GM21717 (cell line): ENCODE data around the gene NECTIN4.

Experiments
- ATAC-seq: cut with Tn5 transposase; IDR thresholded peaks from one replicate; pipeline ENCODE4 v1.9.1; 2021; ENCODE audit warnings: mild to moderate bottlenecking, moderate library complexity; ENCODE audit not compliant: unreplicated experiment

The NECTIN4 gene

DNA sequence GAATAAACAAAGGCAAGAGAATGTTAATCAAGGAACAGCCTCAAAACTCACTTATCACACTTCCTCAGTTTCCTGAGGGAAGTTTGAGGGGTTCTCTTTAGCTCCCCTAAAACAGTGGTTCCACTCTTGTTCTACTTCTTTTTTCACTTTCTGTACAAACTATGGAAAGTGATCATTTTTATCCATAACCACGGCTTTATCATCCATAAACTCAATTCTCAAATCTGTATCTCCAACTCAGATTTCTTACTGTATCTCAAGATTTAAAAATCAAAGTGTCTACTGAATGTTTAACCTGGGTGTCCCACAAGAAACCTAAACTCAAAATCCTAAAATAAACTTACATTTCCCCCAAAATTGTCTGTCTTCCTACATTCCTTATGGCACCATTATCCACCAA lies 24.6 kb upstream of the NECTIN4 start:
- no peak for ATAC-seq

DNA sequence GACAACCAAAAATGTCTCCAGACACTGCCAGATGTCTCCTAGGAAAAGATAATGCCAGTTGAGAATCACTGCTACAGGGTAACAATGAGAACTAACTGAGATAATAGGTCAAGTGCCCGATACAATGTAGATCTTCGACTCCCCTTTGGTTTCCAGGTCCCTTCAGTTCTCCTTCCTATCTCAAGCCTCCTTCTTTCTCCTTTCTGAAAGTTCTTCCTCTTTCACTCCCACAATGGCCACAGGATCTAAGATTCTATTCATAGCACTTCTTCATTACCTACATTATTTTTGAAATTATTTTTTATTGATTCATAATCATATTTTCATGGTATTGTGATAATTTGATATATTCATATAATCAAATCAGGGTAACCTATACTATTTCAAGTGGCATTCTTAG lies 22.2 kb upstream of the NECTIN4 start:
- no peak for ATAC-seq

DNA sequence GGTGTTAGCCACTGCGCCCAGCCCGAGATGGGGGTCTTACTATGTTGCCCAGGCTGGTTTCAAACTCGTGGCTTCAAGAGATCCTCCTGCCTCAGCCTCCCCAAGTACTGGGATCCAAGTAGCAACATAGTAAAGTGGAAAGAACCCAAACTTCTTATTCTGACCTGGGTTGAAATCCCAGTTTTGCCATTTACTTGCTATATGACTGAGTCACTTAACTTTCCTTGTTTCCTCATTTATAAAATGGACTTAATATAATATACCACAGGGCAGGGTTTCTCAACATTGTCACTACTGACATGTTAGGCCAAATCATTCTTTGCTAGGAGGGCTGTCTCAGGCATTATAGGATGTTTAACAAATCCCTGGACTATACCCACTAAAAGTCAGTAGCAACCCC lies 21.8 kb upstream of the NECTIN4 start:
- ATAC-seq, result no peak

DNA sequence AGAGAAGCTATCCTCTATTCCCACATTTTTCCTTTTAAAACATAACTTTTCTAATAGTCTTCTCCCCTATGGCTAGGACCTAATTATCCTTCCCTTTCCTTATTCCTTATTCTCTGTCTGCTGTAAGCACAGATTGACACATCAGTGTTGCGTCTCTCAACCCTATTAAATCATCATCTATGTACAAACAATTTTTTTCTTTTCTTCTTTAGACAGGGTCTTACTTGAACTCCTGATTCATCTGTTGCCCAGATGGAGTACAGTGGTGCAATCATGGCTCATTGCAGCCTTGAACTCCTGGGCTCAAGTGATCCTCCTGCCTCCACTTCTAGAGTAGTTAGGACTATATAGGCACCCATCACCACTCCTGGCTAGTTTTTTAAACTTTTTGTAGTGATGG lies 17.1 kb upstream of the NECTIN4 start:
- no peak for ATAC-seq

DNA sequence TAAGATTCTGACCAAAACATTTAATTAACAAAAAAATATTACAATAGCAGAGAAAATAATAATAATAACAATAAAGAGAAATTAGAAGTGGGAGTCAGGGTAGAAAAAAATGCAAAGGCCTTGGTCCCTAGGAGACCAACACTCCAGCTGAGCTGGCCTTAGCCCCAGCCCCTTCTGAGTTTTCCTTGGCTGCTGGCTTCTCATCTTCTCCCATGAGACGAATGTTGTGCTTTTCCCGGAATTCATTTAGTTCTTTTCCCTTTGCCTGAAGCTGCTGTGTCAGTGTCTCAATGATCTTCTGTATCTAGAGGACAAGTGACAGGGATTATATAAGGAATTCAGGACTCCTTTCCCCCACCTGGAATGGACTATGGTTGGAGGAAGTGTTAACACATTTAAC lies 11.2 kb upstream of the NECTIN4 start:
- ATAC-seq, result no peak

DNA sequence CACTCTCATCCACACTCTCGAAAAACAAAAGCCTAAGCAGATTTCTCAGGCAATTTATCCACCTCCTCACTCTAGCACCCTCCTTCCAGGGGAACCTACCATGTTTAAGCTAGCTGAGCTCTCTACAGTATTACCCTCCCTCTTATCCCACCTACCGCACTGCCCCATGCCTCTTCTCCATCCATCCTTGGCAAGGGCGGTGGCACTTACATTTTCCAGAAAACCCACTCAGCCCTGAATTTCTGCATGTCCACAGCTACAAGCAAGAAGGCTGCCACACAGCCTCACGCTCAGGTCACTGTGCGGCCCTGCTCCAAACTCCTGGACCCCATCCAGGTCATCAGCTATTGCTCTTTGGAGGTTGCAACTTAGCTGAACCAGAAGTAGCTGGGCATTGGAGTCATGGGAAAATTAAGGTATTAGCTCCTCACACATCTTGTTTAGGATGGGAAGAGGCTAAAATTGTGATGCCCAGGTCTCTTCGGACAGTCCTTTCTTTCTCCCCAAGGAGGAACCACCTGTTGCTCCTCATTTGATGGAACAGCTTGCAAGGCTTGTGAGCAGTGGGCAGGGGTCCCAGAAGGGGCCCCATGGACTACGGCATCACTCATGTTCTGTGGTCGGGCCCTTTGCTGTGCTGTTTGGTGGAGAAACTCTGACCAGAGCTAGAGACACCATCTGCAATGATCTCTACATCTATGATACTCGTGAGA lies 9.9 kb upstream of the NECTIN4 start:
- ATAC-seq, result no peak

DNA sequence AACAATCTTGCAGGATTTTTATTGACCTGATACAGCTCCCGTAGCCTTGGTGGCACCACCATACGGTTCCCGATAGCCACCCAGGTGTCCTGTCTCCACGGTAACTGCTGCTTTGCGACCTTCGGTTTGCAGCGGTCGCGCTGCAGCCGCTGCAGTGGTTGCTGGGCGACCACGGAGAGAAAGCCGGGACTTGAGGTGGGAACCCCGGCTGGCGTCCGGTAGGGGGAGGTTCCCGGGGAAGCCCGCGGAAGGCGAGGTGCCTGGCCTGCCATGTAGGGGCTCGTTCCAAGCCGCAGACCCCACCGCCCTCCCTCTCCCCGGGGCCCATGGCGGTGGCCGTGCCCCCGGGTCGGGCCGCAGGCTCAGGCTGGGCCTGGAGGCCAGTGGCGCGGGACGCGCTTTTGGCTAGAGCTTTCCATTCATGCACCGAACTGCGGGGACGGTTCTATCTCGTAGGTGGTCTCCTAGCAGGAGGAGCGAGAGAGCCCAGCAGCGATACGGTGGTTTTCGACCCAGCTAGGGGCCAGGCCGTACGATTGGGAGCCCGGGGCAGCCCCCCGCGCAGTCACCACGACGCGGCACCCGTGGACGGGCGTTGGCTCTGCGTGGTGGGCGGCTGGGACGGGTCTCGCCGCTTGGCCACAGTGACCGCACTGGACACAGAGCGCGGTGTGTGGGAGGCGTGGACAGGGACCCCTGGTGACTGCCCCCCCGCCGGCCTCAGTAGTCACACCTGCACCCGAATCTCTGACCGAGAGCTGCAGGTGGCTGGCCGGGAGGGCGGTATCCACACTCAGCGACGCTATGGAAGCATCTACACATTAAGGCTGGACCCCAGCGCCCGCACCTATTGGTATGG lies 9.1 kb upstream of the NECTIN4 start, which contains the start of gene KLHDC9:
Gene KLHDC9, plus strand, starts transcription at position 152 of the 859 bp plus-strand sequence. Its CDS starts 175 bp downstream, at position 327.
- peak; percentile 51 for ATAC-seq

DNA sequence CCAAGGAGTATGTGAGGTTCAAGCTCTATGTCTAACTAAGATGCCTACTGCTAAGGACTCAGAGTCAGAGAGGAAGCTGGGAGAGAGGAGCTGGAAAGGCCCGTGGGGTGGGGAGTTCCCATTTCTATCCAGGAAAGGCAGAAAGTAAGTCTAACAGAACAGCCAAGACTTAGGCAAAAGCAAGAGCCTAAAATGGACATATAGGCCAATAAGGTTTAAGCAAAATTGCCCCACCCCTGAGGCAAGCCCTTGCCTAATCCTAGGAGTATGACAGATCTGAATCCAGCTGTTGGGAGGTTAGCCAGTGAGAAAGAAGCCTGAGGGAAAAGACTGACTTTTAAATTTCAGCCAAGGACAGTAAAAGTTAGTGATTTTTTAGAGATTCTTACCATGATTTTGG lies 7.2 kb upstream of the NECTIN4 start:
- no peak for ATAC-seq

DNA sequence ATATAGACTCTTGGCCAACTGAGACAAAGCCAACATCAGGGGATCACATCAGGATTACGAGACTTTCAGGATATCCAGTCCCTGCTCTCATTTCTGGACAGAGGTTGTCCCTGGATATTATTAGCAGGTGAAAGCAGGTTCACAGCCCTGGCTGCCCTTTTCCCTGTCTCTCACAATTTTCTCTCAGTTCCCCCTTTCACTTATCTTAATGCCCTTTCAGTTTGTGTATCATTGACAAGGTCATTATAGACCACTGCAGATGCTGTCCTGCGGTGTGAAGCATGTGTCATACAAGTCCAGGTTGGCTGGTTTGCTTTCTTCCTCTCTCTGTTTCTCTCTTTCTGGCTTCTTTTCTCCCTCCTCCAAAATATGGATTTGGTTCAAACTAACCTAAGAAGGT lies 6.7 kb upstream of the NECTIN4 start:
- ATAC-seq, result no peak

DNA sequence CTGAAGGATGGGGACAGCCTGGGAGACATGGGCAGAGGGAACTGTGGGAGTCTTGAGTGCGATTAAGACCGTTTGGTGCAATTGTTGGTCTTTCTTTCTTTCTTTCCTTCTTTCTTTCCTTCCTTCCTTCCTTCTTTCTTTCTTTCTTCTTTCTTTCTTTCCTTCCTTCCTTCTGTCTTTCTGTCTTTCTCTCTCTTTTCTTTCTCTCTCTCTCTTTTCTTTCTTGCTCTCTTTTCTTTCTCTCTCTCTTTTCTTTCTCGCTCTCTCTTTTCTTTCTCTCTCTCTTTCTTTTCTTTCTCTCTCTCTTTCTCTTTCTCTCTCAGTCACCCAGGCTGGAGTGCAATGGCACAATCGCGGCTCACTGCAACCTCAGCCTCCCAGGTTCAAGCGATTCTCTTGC lies 5.9 kb upstream of the NECTIN4 start:
- no peak for ATAC-seq

DNA sequence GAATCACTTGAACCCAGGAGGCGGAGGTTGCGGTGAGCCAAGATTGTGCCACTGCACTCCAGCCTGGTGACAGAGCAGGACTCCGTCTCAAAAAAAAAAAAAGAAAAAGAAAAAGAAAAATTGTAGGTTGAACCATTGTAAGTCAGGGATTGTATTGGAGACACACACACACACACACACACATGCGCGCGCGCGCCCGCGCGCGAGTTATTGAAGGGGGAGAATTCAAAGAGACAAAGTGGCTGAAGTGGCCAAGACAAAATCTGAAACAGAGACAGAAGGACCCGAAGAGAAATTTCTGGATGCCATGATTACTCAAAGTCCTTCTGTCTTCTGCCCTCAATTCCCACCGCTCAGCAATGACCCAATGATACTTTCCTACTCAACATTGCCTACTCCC lies 5.1 kb upstream of the NECTIN4 start:
- no peak for ATAC-seq

DNA sequence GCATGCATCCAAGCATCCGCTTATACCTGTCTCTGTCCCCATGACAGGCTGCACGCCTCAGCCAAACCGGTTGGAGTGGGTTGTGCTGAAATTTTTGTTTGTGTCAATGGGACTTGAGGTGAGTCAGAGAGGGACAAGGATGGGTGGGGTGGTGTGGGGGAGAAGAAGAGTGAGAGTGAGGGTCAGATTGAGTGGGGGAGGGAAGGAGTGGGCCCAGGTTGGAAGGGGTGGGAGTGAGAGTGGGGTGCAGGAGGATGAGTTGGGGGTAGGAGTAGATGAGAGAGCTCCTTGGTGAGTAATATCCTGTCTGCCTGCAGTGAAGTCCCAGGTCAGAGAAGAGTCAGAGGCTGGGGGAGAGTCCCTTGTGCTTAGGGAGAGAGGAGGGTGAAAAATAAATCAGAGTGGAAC lies 3.3 kb upstream of the NECTIN4 start:
- ATAC-seq, result no peak

DNA sequence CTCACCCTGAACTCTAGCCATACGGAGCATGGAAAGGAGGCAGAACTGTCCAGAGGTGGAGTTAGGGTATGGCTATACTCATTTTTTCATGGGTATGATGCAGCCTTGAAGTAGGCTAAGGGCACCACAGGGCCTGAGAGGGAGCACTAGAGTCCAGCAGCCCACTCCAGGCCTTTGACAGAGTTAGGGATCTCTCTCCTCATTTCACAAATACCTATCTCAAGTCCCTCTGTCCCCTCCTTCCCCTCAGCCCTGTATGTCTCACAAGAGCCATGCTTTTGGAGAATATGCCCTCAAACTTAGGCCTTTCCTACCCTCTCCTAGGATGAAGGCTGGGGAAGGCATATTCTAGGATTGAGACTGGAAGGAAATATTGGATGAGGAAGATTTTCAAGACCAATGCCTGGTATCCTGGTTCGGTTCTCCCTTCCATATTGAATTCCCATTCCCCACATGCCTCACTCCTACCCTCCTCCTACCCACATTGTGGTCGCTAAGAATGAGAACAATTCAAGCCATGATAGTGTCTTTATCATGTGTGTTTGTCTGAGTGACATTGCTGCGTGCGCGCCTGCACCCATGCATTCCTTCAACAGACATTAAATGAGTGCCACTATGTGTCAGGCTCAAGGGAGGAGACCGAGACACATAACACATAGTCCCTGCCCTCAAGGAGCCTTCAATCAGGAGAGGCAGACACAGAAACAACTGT lies 2.6 kb upstream of the NECTIN4 start:
- ATAC-seq, result no peak

DNA sequence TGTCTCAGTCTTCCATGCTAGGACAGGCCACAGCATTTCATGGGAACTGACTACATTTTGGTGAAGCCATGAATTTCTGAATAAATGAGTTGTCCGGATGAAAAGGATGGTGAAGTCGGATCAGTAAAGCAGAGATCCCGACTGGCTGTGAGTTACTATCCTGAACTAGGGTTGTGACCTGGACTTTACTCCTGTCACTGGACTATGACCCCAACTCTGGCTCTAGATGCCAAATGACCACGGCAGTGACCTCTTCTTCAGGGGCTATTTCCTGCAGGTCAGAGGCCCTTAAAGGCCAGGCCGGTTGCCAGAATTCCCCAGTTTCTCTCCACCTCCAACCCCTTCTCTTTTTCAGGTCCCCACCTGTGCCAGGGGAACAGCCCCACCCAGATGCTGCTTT lies 1.7 kb upstream of the NECTIN4 start:
- no peak for ATAC-seq

DNA sequence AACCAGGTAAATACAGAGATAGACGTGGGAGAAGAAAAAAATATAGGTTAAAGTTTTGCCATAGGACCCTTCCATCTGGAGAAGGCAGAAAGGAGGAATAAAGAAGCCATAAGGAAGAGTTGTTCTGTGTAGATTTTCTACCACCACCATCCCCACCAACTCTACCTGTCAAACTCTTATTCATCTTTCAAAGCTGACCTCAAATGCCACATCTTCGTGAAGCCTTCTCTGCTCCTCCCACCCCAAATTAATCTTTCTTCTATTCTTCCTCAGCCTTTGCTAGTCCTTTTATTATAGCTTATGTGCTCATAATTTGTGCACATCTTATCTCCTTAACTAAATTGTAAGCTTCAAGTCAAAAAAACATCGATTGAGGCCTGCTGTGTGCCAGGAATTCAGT lies 1.3 kb upstream of the NECTIN4 start:
- ATAC-seq, result no peak

DNA sequence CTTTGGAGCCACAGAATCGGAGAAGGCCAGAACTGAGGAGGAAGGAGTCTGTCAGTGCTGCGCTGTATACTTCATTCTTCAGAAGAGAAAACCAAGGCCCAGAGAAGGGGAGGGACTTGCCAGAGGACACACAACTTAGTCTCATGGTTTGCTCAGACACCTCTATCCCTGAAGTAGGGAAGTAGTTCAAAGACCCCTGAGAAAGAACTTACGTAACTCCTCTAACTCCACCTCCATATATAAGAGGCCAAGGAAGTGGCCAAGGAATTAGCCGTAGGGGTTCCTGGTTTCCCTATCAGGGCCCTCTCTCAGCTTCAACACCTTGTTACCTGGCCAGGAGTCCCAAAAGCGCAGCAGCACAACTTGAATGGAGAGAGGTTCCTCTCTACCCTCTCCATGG lies 580 bp upstream of the NECTIN4 start:
- ATAC-seq, result no peak

DNA sequence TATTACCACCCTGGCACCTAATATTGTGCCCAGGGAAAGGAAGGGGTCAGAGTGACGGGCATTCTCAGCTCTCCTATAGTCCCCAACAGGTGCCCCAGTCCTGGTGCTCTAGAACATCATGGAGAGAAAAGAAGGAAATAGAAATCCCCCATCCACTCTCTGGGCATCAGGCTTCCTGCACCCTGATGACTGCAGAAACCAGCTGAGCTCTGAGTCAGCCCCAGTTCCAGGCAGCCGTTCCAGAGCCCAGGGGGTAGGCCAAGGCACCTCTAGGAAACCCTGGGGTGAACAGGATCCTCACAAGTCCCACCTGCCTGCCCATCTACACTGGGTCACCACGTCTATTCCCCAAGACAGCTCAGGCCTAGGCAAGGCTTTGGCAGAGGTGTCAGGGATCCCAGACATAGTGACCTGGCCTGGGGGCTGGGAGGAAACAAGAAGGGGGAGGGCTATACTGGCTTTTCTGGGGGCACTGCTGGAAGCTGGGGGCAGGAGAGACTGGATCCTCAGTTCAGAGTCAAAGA lies 709 bp downstream of the NECTIN4 start:
- no peak for ATAC-seq

DNA sequence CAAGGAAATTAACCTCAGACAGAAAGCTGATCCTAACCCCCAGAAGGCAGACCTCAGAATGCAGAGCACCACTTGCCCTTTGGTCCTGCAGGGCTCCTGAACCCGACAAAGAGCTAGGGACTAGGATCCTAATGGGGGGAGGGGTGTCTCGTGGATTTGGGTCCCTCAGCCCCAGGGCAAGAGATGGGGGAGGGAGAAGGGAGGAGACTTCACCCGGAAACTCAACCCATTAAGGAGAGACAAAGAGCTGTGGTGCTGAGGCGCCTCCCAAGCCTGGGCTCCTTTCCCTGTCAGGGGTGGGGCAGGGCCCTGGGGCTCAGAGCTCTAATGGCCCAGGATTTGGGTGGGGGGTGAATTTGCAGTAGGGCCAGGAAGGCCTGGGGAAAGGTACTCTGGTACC lies 2.9 kb downstream of the NECTIN4 start:
- no peak for ATAC-seq

DNA sequence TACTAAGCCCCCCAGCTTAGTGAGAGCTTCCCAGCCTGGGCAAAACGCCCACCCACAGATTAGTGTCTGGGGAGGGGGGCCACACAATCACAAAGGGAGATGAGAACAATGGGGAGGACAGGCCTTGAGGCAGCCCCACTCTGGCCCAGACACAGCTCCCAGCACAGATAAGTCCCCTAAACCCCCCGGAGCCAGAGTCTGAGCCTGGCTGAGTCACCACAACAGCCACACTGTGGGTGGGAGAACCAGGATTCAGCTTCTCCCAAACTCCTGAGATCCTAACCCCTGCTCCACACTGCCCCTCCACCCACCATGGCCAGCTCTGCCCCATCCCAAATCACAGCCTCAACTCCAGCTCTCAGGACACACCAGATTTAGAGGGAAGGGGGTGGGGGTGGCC lies 4.2 kb downstream of the NECTIN4 start:
- no peak for ATAC-seq

DNA sequence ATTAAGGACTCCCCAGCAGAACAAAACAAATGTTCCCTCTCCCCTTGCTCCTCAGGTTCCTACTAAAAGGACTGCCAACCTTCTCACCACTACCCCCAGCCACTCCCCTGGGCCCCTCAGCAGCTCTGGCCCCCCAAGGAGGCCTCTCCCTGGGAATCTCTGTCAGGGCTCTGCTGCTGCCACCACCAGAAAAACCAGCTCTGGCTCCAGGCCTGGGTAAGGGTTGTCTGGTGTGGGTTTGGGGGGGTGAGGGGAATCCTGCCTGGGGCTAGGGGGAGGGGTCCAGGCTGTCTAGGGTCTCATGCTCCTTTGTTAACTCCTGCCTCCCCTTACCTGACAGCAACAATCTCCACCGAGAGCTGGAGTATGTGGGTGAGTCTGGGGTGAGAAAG lies 4.8 kb downstream of the NECTIN4 start:
- no peak for ATAC-seq

DNA sequence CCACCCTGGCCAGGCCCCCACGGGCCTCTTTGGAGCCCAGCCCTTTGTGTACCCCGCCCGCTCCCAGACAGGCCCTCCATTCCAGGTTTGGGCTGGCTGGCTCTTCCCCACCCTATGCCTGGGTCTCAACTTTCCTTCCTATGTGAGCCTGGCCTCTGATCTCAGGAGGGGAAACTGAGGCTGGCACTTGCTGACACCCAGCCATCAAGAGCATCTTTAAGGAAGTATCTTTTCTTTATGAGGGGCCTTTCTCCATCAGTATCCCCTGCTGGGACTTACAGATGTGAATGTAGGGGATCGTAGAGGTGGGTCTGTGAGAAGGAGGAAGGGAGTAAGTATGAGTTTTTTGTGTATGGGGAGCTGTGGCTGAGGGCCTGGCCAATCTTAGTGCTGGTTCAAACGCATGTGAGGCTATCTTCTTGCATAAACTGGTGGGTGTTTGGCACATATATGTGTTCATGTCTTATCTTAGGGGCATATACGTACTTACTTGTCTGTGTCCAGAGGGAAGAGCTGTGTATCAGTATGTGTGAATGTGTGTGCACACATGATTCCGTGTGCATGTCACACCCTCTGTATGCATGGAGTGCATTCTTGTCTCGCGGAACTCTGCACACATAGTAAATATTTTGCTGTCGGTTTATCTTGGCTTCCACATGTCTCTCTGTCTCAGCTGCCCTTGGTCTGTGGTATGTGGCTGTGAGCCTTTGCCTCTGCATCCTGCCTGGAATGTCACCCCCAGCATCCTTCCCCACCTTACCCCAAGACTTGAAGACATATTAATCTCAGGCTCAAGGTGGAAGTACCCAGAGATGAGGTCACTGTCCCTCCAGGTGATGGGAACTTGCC lies 5.4 kb downstream of the NECTIN4 start:
- ATAC-seq, result no peak
